ENCODE data around the gene RAMACL. TPM values are rescaled to one million over a fixed set of nuclear protein-coding genes. Genes with fewer than 3 reads are reported as not detected.

RAMACL gene
- total RNA-seq, 1 experiment from 2014 or later = 0.28 TPM

DNA sequence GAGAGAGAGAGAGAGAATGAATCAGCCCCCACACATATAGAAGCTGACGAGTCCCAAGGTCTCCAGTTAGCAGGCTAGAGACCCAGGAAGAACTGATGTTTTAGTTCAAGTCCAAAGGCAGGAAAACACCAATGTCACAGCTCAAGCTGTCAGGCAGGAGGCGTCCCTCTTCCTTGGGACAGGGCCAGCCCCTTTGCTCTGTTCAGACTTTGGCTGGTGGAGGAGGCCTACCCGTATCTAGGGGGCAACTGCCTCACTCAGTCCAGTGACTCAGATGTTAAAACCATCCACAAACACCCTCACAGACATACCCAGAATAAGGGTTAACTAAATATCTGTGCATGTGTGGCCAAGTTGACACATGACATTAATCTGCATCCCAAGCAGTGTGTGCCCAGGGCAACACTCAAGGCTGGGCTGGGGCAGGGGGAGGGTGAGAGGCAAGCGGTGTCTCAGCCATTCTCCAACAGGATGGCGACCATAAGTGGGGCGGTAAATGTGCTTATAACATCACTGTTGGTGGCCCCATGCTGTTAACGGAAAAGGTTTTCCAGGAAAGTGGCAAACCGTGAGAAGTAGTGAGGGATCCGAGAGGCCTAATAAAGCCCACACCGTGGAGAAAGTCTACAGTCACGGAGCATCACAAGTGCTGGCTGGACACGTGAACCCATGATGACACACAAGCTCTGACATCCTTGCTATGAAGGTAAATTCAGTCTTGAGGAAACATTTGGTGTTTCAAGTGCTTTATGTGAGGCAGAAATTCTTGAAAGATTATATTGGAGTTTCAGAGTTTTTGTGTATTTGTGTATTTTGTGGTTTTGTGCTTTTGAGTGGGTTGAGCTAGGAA, 28.1 kb downstream of the RAMACL start:
- H3K27me3 ChIP-seq (ENCODE audit: insufficient read depth, low read length) = no peaks in the 10 kb centered on the region
- no peak overlapping the region for H3K23ac ChIP-seq (ENCODE audit: insufficient read length, low read depth, low read length)
- no peaks in the 10 kb centered on the region for H3K23me2 ChIP-seq (ENCODE audit: insufficient read length, low read depth, low read length, poor library complexity, severe bottlenecking)
- DNase-seq = no peak
- no peak overlapping the region for H4K8ac ChIP-seq (replicated peaks; ENCODE audit: insufficient read length, low read depth, low read length)
- H3K9me3 ChIP-seq (ENCODE audit: control insufficient read depth, low read depth, low read length) = no peaks in the 10 kb centered on the region
- H3K4me2 ChIP-seq (ENCODE audit: insufficient read depth, insufficient read length, low read length) = no peak overlapping the region
- Mint-ChIP-seq H3K4me3 (no peak overlapping the region; a peak in 1 of 5 replicates), H3K27ac (no peak overlapping the region; a peak in 1 of 7 replicates), H3K4me1 (peaks cover 25 to 32% of the 10 kb centered on the region in 2 experiments), H3K9me3 (no peaks in the 10 kb centered on the region; a peak in 1 of 5 replicates), H3K36me3 (ENCODE audit: insufficient read depth in 1 of 3, low read depth in 3 of 3) (no peaks in the 10 kb centered on the region; a peak in 1 of 7 replicates), H3K27me3 (ENCODE audit: low read depth) (no peaks in the 10 kb centered on the region)
- no peak overlapping the region for H3K56ac ChIP-seq (ENCODE audit: insufficient read length, low read depth, low read length)
- H3K18ac ChIP-seq (ENCODE audit: insufficient read length, low read depth, low read length) = no peak overlapping the region
- H2BK5ac ChIP-seq (ENCODE audit: insufficient read length, low read length) = no peak overlapping the region
- WGBS (ENCODE audit: extremely low coverage, insufficient read length, low lambda C conversion rate) = no CpG with 5 or more reads among the region's 12 CpGs
- H3K79me2 ChIP-seq (ENCODE audit: insufficient read depth, low read length) = peaks cover 4% of the 10 kb centered on the region; the same call in 1 of the 2 replicates
- H3K4ac ChIP-seq (ENCODE audit: low read depth, low read length) = no peak overlapping the region
- no peak overlapping the region for H4K91ac ChIP-seq (ENCODE audit: insufficient read length, low read depth, low read length)
- no peak overlapping the region for H2AK5ac ChIP-seq (ENCODE audit: insufficient read length, low read length)
- H3K4me1 ChIP-seq (ENCODE audit: insufficient read depth, low read length) = peaks cover 6% of the 10 kb centered on the region; the same call in 1 of the 2 replicates
- no peak overlapping the region for H3K27ac ChIP-seq (ENCODE audit: insufficient read length, low read depth, low read length)
- H4K20me1 ChIP-seq (ENCODE audit: control insufficient read depth, insufficient read depth, insufficient read length) = no peaks in the 10 kb centered on the region
- no peak overlapping the region for H3K9ac ChIP-seq (ENCODE audit: extremely low read depth, insufficient read length, low read length)
- TF ChIP-seq, protein P1, sequence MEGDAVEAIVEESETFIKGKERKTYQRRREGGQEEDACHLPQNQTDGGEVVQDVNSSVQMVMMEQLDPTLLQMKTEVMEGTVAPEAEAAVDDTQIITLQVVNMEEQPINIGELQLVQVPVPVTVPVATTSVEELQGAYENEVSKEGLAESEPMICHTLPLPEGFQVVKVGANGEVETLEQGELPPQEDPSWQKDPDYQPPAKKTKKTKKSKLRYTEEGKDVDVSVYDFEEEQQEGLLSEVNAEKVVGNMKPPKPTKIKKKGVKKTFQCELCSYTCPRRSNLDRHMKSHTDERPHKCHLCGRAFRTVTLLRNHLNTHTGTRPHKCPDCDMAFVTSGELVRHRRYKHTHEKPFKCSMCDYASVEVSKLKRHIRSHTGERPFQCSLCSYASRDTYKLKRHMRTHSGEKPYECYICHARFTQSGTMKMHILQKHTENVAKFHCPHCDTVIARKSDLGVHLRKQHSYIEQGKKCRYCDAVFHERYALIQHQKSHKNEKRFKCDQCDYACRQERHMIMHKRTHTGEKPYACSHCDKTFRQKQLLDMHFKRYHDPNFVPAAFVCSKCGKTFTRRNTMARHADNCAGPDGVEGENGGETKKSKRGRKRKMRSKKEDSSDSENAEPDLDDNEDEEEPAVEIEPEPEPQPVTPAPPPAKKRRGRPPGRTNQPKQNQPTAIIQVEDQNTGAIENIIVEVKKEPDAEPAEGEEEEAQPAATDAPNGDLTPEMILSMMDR (conservative IDR thresholded peaks at IDR 0.05) = no peak
- no peaks in the 10 kb centered on the region for H3K79me1 ChIP-seq (ENCODE audit: insufficient read depth, low read depth, low read length, poor library complexity, severe bottlenecking)
- no peak overlapping the region for H2BK15ac ChIP-seq (ENCODE audit: low read depth, low read length)
- H4K5ac ChIP-seq (ENCODE audit: insufficient read length, low read depth, low read length) = no peak overlapping the region
- no peak overlapping the region for H2BK12ac ChIP-seq (ENCODE audit: insufficient read length, low read depth, low read length)
- H3K14ac ChIP-seq (ENCODE audit: insufficient read depth, low read length) = no peak overlapping the region
- H3T11ph ChIP-seq (ENCODE audit: low read length) = no peak overlapping the region
- no peak overlapping the region for H2BK120ac ChIP-seq (ENCODE audit: low read depth, low read length, poor library complexity, severe bottlenecking)
- no peak overlapping the region for H2BK20ac ChIP-seq (ENCODE audit: low read depth, low read length, poor library complexity, severe bottlenecking)
- H2AFZ ChIP-seq (ENCODE audit: low read length) = no peak overlapping the region

Measured in H9 (cell line).